SW 1271 (cell line): ENCODE data around the gene ANKFY1.

Experiments used
- DNase-seq, 2 experiments: peaks; one replicate each; lab custom pipeline; 2025; lab: John Stamatoyannopoulos, UW

The ANKFY1 gene

DNA sequence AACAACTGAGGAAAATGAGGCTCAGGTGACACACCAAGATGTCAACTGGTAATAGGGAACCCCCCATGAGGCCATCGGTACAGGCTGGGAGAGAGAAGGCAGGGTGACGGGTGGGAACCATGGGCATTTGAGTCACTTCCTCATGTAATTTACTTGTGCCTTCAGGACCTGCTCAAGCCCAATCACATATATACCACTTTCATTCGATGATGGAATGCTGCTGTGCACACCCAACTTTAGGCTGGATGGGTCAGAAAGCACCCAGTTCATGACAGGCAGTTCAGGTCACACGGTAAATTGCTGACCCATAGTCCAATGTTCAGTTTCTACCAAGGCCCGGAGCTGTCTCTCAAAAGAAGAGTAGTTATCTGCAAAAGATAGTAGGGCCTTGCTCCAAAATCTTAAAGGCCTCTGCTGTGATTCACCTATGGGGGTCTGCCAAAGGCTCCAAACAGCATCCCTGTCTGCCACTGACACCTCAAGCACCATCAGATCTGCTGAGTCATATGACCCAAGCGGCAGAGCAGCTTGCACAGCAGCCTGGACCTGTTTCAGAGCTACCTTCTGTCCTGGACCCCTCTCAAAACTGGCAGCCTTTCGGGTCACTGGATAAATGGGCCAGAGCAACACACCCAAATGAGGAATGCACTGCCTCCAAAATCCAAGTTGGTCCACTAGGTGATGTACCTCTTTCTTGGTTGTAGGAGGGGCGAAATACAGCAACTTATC, 145.6 kb downstream of the ANKFY1 start:
- DNase-seq = no peak

DNA sequence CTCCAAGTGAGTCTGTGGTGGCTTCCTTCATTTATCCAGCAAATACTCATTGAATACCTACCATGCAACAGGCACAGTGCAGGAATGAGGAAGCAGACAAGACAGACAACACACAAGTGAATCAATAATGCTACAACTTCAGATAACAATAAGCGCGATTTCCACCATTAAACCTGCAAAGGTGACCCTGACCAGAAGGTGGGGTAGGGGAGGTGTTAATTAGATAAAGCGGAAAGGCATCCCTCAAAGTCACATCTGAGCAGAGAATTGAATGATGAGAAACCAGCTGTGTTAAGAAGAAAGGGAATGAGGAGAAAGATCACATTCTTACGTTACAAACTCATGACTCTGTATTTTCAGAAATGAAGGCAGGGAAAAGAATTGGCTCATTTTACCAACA, 147.3 kb downstream of the ANKFY1 start:
- DNase-seq = no peak
